ENCODE measurements around the gene ESRRB. TPM values are rescaled to one million over a fixed set of nuclear protein-coding genes. Genes with fewer than 3 reads are reported as not detected.

Gene ESRRB
- total RNA-seq (not detected), polyA plus RNA-seq (0.04 TPM)

DNA sequence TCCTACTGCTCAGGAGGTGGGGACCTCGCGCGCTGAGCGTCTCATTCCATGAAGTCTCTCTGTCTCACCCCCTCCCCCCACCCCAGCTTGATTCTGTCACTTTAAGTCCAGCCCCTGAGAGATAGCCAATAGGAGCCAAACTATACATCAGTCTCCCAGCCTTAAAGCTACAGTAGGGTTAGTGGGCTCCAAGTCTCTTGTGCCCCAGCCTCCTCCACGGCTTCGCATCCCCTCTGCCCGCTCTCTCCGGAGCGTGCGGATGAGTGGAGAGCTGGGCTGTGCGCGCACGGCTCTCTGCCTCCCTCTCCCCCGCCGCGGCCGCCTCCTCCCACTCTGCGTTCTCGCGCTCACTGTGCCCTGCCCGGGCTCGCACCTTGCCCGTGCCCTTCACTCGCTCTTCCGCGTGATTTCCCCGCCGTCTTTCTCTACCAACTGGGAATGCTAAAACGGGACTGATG lies at the start of gene ESRRB:
Gene ESRRB (plus strand): TSS at position 191 of the 458 bp plus-strand sequence. CDS start 265 bp downstream, at position 456.
- no peak within 1 kb of the TSS for H3K4me3 ChIP-seq (ENCODE audit: low read depth, low read length)
- under 1% methylated on average over 29 of the region's 29 CpGs for WGBS
- DNase-seq (ENCODE audit: extremely low spot score), result no peak
- no peaks in the 10 kb centered on the region for H3K4me1 ChIP-seq (ENCODE audit: insufficient read depth)
- no peak within 1 kb of the TSS for H3K27ac ChIP-seq (ENCODE audit: low read depth)
- H3K36me3 ChIP-seq (ENCODE audit: insufficient read depth), result no peaks in the 10 kb centered on the region

DNA sequence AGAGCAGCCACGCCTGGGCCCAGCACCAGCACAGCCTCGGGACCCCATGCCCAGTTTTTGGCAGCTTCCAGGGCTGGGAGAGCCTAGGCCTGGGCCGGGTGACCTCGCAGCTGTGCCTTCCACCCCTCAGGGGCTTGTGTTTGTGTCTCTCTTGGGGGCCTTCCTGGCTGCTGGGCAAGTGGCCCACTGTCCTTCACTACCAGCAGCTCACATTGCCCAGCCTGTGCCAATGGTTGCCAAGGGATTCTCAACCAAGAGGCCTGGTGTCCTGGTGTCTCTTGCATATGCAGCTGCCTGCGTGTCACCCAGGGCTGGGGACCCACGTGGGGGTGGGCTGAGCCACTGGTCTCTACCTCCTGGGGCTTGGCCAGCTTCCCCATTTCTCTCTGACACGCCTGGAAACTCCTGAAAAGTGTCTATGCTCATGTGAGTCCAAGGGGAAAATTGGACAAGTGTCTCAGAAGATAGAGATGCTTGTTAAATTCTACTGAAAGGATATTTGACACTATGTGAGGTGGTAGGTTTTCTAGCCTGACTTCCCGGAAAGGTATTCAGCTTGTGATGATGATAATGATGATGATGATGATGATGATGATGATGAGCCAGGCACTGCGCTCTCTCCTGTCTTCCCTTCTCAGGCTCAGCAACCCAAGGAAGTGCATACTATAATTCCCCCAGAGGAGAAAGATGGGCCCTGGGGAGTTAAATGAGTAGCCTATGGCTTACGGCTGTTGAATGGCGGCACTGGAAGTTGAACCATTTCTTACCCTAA lies 48.8 kb upstream of the ESRRB start:
- DNase-seq (ENCODE audit: extremely low spot score), result no peak

DNA sequence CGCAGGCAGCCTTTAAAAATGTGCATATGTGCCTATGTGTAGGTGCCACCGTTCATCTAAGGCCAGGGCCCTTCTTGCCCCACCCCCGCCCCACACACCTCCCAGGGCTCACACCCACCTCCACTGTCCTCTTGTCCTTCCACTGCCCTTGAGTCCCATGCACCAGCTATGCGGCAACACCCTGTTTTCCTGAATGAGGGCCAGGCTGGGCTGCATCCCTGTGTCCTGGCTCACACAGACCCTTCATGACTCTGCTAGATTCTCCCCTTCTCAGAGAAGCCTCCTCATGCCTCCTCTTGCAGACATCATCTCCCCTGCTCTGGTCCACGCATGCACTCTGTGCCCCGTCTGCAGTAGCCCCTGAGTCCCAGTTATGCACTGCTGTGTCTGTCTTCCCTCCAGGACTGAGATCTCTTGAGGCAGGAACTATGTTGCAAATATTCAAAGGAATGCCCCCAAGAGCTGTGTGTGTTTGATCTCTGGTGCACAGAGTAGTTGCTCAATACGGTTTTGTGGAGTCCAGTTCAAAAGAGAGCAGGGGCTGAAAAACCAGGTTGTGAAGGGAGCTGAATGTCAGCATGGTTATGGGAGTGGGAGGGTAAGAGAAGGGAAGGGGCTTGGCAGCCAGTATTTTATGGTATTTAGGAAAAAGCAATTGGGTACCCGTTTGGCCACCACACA lies 47.3 kb upstream of the ESRRB start:
- Histone ChIP-seq H3K27ac (ENCODE audit: low read depth) (no peak overlapping the region), H3K36me3 (ENCODE audit: insufficient read depth) (no peaks in the 10 kb centered on the region), H3K4me1 (ENCODE audit: insufficient read depth) (no peaks in the 10 kb centered on the region), H3K4me3 (ENCODE audit: low read depth, low read length) (no peak overlapping the region)
- WGBS, result 61% methylated on average over 8 of the region's 8 CpGs
- no peak for DNase-seq (ENCODE audit: extremely low spot score)

More for the DNA sequence above, 48.8 kb upstream of the ESRRB start:
- H3K36me3 ChIP-seq (ENCODE audit: insufficient read depth), result no peaks in the 10 kb centered on the region
- no peak overlapping the region for H3K27ac ChIP-seq (ENCODE audit: low read depth)
- WGBS, result 80% methylated on average over 11 of the region's 11 CpGs
- H3K4me1 ChIP-seq (ENCODE audit: insufficient read depth), result no peaks in the 10 kb centered on the region
- H3K4me3 ChIP-seq (ENCODE audit: low read depth, low read length), result no peak overlapping the region

GRCh38 chr14:76329154-76329928 lies 46.6 kb upstream of the ESRRB start:
- no peak overlapping the region for H3K4me3 ChIP-seq (ENCODE audit: low read depth, low read length)
- WGBS, result 6% methylated on average over 27 of the region's 27 CpGs
- DNase-seq (ENCODE audit: extremely low spot score), result no peak
- no peaks in the 10 kb centered on the region for H3K36me3 ChIP-seq (ENCODE audit: insufficient read depth)
- no peaks in the 10 kb centered on the region for H3K4me1 ChIP-seq (ENCODE audit: insufficient read depth)
- no peak overlapping the region for H3K27ac ChIP-seq (ENCODE audit: low read depth)

GRCh38 chr14:76329951-76330350 lies 46.0 kb upstream of the ESRRB start:
- WGBS, result 27% methylated on average over 12 of the region's 12 CpGs
- no peaks in the 10 kb centered on the region for H3K36me3 ChIP-seq (ENCODE audit: insufficient read depth)
- DNase-seq (ENCODE audit: extremely low spot score), result no peak

DNA sequence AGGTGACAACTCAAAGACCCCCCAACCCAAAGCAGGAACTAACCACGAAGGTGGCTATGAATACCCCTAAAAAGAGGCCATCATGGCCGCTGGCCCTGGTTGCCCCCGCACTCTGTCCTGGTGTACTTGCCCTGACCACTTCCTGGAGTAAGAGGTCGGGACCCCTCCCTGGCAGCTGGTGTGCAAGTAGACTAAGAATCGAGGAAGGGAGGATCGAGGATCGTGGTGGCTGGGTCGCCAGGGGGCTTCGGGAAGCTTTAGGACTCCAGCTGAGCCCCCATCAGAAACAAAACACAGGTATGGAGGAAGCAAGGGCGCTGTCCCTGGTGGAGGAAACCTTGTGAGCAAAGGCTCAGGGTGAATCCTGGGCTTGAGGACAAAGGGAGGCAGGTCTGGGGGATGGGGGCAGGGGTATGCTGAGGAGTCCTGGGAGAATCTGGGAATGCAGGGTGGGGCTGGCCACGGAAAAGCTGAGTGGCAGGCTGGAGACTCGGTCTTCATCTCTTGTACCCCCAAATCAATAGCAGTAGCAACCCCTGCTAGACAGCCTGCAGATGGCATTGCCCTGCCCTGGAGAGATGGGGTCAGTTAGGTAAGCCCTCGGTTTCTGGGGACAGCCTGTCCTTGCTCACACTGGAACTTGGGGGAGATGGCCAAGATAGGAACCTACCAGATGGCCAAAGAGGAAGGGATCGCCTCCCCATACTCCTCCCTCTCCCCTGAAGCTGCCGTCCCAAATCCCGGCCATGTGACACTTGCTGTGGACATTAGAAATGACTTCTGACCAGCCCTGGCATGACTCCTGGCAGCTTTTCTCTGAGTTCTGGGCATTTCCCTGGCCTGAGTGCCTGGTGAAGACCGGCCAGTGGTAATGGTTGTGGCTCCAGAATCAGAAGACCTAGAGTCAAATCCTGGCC lies 45.3 kb upstream of the ESRRB start:
- Histone ChIP-seq H3K4me3 (ENCODE audit: low read depth, low read length) (no peak overlapping the region), H3K4me1 (ENCODE audit: insufficient read depth) (no peaks in the 10 kb centered on the region), H3K27ac (ENCODE audit: low read depth) (no peak overlapping the region), H3K36me3 (ENCODE audit: insufficient read depth) (no peaks in the 10 kb centered on the region)
- 53% methylated on average over 17 of the region's 17 CpGs for WGBS
- no peak for DNase-seq (ENCODE audit: extremely low spot score)

More at GRCh38 chr14:76329951-76330350, 46.0 kb upstream of the ESRRB start:
- no peaks in the 10 kb centered on the region for H3K4me1 ChIP-seq (ENCODE audit: insufficient read depth)
- no peak overlapping the region for H3K27ac ChIP-seq (ENCODE audit: low read depth)
- no peak overlapping the region for H3K4me3 ChIP-seq (ENCODE audit: low read depth, low read length)

GRCh38 chr14:76331328-76332011 lies 44.5 kb upstream of the ESRRB start:
- Histone ChIP-seq H3K27ac (ENCODE audit: low read depth) (no peak overlapping the region), H3K36me3 (ENCODE audit: insufficient read depth) (no peaks in the 10 kb centered on the region), H3K4me3 (ENCODE audit: low read depth, low read length) (no peak overlapping the region), H3K4me1 (ENCODE audit: insufficient read depth) (no peaks in the 10 kb centered on the region)
- 76% methylated on average over 10 of the region's 10 CpGs for WGBS
- no peak for DNase-seq (ENCODE audit: extremely low spot score)

GRCh38 chr14:76333664-76334063 lies 42.3 kb upstream of the ESRRB start:
- H3K4me3 ChIP-seq (ENCODE audit: low read depth, low read length), result no peak overlapping the region
- DNase-seq (ENCODE audit: extremely low spot score), result no peak
- H3K27ac ChIP-seq (ENCODE audit: low read depth), result no peak overlapping the region
- H3K4me1 ChIP-seq (ENCODE audit: insufficient read depth), result no peaks in the 10 kb centered on the region
- no peaks in the 10 kb centered on the region for H3K36me3 ChIP-seq (ENCODE audit: insufficient read depth)
- WGBS, result 85% methylated on average over 6 of the region's 6 CpGs

- Histone ChIP-seq H3K4me3 (ENCODE audit: low read depth, low read length) (no peak overlapping the region), H3K27ac (ENCODE audit: low read depth) (no peak overlapping the region), H3K4me1 (ENCODE audit: insufficient read depth) (no peaks in the 10 kb centered on the region), H3K36me3 (ENCODE audit: insufficient read depth) (no peaks in the 10 kb centered on the region)
- DNase-seq (ENCODE audit: extremely low spot score), result no peak
- 75% methylated on average over 11 of the region's 11 CpGs for WGBS
These were observed 41.6 kb upstream of the ESRRB start for GRCh38 chr14:76334316-76334715.

- no peaks in the 10 kb centered on the region for H3K36me3 ChIP-seq (ENCODE audit: insufficient read depth)
- 89% methylated on average over 8 of the region's 8 CpGs for WGBS
- H3K27ac ChIP-seq (ENCODE audit: low read depth), result no peak overlapping the region
- H3K4me3 ChIP-seq (ENCODE audit: low read depth, low read length), result no peak overlapping the region
- H3K4me1 ChIP-seq (ENCODE audit: insufficient read depth), result no peaks in the 10 kb centered on the region
- DNase-seq (ENCODE audit: extremely low spot score), result no peak
These were observed 39.1 kb upstream of the ESRRB start for GRCh38 chr14:76336876-76337275.

GRCh38 chr14:76337635-76338545 lies 38.0 kb upstream of the ESRRB start:
- Histone ChIP-seq H3K36me3 (ENCODE audit: insufficient read depth) (no peaks in the 10 kb centered on the region), H3K27ac (ENCODE audit: low read depth) (no peak overlapping the region), H3K4me3 (ENCODE audit: low read depth, low read length) (no peak overlapping the region), H3K4me1 (ENCODE audit: insufficient read depth) (no peaks in the 10 kb centered on the region)
- 33% methylated on average over 16 of the region's 16 CpGs for whole genome bisulfite sequencing
- DNase-seq (ENCODE audit: extremely low spot score), result no peak

Data from urinary bladder (tissue), 4 donors.